ENCODE results near the gene CDSN.
"Not testable (repeated sequence)": the region's sequence is repeated elsewhere in the genome, so short reads cannot be mapped to it uniquely, and the experiment has no call there.

Gene CDSN, protein sequence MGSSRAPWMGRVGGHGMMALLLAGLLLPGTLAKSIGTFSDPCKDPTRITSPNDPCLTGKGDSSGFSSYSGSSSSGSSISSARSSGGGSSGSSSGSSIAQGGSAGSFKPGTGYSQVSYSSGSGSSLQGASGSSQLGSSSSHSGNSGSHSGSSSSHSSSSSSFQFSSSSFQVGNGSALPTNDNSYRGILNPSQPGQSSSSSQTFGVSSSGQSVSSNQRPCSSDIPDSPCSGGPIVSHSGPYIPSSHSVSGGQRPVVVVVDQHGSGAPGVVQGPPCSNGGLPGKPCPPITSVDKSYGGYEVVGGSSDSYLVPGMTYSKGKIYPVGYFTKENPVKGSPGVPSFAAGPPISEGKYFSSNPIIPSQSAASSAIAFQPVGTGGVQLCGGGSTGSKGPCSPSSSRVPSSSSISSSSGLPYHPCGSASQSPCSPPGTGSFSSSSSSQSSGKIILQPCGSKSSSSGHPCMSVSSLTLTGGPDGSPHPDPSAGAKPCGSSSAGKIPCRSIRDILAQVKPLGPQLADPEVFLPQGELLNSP

DNA sequence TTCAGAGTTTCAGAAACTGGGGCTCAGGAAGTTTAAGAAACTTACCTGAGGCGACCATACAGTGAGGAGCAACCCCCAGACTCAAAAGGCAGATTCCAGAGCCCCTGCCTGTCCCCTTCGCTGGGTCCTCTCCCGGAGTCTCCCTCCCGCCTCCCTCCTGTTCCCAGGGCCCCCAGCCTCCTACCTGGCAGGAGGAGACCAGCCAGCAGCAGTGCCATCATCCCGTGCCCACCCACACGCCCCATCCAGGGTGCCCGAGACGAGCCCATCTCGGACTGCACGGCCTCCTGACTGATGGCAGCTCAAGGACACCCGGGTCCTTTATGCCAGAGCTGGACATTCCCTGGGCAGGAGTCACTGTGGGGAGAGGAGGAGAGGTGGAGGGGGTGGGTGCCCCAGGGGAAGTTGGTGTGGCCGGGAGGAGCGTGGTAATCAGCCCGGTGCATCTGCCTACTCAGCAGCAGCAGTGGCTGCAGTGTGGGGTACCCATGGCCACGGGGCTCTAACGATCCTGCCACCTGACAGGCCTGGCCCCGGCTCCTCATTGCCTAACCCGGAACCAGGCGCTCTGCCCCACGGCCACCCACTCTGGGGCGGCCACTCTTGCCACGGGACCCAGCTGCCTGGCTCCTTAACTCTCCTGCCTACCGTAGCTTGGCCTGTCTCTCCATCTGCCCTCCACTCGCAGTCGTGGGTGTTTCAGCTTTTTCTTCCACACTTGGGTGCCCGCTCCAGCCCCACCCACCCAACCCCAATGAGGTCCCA lies at the start of gene CDSN:
Gene CDSN (minus strand): TSS at position 296 of the 765 bp plus-strand sequence. CDS start 27 bp downstream, at position 269.
- no peak for DNase-seq (ENCODE audit: insufficient read length, low spot score)
- no peak for FAIRE-seq

DNA sequence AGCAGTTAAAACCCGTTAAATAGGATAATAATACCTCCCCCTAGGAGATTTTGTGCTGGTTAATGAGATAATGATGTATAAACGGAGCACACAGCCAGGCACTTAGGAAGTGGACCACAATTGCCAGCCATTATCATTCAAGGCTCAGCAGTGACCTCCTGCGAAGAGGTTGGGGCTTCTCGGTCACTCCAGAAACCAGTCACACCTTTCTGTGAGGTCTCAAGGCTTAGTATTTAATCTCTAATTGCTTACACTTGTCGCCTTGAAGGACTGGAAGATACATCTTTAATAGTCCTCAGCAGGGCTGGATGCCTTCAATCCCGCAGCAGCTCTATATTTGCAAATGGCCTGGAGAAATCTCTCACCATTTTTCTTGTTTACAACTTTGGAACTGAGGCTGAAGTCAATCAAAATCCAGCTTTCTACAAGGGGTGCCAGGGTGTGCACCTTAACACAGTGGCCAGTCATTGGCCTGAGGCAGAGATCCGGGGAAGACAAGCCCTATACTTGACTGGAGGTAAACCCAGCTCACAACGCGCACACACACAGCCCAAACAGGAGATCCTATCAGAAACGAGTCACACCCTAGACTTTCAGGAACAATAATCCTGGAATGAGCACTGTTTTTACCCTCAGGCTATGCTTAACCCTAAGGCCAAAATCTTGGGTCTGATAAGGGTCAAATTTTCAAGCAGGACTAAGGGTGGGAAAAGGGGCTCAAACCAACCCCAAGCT lies 49.0 kb upstream of the CDSN start:
- no peak for DNase-seq (ENCODE audit: insufficient read length, low spot score)
- FAIRE-seq = no peak

DNA sequence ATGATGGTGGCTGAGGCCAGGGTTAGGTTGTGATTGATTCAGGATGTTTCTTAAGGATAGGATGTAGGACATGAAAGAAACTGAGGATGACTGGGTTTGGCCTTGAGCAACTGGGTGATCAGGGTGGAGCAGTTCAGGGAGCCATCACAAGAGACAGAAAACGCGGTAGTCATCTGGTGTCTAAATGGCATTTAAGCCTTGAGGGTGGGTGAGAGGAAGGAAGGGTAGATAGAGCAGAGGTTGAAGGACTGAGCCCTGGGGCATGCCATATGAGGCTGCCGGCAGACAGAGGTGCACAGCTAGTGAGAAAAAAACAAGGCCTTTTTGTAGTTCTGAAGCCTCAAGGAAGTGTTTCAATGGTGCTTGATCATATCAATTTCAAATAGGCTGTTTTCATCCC lies 48.4 kb upstream of the CDSN start:
- FAIRE-seq = no peak

DNA sequence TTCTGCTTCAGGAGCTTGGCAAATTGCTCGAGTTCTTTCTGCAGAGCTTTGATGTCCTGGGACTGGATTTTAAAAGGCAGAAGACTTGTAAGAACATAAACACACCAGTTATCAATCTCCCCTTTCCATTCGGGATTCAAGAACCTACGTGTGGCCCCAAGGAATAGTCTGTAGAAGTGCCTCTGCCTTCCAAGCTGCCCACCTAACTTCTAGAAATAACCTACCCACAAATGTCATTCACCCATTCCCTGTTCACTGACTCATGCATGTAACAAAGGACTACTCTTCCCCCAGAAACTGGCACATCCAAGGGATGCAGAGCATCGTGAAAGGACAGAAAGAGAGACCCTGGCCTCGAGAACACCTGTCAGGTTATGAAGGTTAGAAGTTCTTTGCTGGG lies 45.7 kb upstream of the CDSN start:
- DNase-seq (ENCODE audit: insufficient read length, low spot score) (no peak), FAIRE-seq (no peak)

More for the DNA sequence above, 48.4 kb upstream of the CDSN start:
- no peak for DNase-seq (ENCODE audit: insufficient read length, low spot score)

DNA sequence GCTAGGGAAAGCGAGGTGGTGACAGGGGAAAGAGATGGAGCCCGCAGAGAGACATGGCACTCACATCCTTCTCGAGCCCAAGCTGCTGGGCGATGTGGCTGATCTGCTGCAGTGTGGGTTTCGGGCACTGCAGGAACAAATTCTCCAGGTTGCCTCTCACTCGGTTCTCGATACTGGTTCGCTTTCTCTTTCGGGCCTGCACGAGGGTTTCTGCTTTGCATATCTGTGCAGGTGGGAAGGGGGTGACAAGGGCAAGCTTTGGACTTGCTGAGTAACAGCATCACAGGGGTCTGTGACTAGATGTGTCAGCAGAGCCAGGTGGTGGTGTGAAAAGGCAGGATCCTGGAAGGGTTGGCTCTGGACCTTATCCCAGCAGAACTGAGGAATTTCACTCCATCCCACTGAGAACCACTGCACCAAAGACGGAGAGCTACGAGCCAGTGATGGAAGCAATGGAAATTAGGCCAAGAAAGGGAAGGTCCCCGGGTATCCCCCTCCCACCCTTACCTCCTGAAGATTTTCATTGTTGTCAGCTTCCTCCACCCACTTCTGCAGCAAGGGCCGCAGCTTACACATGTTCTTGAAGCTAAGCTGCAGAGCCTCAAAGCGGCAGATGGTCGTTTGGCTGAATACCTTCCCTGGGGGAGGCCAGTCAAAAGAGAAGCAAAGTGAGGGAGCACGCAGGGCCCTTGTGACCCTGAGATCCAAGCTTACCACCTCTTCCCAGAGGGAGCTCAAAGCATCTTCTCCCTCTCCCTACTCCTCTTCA lies 45.0 kb upstream of the CDSN start:
- FAIRE-seq = peak; percentile 88
- peak; percentile 69 for DNase-seq (ENCODE audit: insufficient read length, low spot score)

DNA sequence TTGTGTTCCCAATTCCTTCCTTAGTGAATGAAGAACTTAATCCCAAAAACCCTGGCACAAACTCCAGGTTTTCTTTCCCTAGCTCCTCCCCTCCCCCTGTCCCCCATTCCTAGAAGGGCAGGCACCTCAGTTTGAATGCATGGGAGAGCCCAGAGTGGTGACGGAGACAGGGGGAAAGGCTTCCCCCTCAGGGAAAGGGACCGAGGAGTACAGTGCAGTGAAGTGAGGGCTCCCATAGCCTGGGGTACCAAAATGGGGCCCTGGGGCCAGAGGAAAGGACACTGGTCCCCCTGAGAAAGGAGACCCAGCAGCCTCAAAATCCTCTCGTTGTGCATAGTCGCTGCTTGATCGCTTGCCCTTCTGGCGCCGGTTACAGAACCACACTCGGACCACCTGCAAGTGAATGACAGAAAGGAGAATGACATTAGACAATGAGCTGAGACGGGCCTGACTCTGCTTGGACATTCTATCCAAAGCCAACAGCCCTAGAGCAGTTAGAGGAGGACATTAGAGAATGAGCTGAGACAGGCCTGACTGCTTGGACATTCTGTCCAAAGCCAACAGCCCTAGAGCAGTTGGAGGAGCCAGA lies 44.3 kb upstream of the CDSN start:
- DNase-seq (ENCODE audit: insufficient read length, low spot score); FAIRE-seq: not testable (repeated sequence)

DNA sequence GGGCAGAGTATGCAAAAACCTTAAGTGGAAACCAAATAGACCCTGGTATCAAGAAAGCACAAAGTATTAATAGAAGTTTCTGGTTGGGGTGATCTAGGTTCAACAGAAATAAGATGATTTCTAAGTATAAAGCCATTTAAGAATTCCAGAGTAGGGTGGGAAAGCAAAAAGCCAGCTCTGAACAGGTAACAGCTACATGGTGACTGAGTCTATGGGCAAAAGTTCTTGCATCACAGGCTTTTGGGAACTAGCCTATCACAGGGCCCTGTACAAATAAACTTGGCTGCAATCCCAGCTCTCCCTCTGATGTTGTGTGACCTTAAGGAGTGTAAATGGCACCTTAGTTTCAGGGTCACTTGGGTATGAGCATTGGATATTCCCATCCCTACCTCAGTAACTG lies 43.7 kb upstream of the CDSN start:
- DNase-seq (ENCODE audit: insufficient read length, low spot score) (no peak), FAIRE-seq (no peak)

DNA sequence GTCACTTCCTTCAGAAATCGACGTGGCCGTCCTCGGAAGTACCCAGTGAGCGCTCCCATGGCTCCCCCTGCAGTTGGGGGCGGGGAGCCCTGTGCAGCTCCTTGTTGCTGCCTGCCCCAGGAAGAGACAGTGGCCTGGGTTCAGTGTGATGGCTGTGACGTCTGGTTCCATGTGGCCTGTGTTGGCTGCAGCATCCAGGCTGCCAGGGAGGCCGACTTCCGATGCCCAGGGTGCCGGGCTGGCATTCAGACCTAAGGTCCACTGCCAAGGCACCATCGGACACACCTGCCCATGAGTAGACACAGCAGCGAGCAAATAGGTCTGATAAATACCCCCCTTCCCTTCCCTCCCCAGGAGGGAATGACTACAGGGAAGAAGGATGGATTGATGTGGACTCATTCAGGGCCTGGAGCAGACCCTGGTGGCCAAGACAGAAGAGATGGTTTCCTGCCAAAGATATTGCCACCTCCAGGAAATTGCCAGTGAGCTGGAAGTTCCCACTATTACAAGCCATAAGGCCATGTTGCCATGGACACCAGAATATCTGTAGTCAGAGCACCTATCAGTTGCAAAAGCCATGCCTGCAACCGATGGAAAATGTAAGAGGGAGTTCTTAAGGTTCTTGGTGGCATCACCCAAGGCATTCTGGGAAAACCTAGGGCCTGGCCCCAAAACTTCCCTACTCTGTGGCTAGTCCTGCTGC lies 42.4 kb upstream of the CDSN start:
- FAIRE-seq (no peak), DNase-seq (ENCODE audit: insufficient read length, low spot score) (no peak)

DNA sequence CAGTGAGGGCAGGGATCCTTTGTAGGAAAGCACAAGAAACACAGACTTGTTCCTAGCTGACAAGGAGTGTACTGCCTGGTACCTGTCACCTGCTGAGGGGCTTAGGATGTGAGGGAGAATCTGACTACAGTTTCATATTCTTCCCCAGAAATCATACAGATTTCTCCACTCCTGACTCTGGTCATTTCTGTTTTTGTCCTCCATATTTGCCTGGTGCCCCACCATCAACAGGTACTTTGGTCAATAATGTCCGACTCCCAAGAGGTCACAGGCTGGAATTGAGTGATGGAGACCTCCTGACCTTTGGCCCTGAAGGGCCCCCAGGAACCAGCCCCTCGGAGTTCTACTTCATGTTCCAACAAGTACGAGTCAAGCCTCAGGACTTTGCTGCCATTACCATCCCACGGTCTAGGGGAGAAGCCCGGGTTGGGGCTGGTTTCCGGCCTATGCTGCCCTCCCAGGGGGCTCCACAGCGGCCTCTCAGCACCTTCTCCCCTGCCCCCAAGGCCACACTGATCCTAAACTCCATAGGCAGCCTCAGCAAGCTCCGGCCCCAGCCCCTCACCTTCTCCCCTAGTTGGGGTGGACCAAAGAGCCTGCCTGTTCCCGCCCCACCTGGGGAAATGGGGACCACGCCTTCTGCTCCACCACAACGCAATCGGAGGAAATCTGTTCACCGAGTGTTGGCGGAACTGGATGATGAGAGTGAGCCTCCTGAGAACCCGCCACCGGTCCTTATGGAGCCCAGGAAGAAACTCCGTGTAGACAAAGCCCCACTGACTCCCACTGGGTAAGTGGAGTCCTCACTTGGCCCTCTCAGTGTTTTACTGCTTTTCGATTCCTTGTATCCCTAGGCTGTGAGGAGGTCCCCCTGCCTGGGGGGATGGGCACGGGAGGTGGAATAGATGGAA lies 41.2 kb upstream of the CDSN start:
- FAIRE-seq = no peak
- no peak for DNase-seq (ENCODE audit: insufficient read length, low spot score)

DNA sequence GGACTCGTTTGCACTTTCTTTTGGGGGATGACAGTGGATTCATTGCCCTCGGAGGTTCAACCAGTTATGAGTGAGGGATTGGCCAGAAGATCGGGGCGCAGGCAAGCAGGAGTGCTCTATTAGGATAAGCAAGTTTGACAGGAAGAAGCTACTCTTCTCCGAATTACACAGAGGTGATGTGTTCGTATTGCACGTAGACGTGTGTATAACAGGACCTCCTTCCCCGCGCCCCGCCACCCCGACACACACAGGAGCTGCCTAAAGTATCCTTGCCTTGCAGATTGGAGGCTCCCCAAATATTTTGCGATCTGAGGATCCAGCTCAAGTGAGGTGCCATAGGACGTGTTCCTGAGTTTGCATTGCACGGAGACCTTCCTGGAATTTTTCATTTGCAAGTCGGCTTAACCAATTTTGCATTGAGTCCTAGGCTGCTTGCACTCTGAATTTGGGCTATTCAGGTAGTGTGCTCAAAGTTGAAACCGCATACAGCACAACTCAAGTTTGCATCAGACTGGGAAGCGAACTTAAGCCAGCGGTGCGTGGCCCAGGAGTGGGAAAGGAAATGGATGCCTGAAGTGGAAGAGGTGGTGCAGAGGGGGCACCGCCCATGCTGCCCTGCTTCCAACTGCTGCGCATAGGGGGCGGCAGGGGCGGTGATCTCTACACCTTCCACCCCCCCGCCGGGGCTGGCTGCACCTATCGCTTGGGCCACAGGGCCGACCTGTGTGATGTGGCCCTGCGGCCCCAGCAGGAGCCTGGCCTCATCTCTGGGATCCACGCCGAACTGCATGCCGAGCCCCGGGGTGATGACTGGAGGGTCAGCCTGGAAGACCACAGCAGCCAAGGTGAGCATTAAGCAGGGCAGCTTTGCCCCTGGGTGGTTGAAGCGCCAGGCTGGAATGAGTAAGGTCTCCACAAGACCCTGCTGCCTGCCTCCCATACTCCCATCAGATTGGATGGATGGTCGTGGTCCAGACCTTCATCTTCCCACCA lies 38.9 kb upstream of the CDSN start:
- DNase-seq (ENCODE audit: insufficient read length, low spot score) = no peak
- peak; percentile 70 for FAIRE-seq

DNA sequence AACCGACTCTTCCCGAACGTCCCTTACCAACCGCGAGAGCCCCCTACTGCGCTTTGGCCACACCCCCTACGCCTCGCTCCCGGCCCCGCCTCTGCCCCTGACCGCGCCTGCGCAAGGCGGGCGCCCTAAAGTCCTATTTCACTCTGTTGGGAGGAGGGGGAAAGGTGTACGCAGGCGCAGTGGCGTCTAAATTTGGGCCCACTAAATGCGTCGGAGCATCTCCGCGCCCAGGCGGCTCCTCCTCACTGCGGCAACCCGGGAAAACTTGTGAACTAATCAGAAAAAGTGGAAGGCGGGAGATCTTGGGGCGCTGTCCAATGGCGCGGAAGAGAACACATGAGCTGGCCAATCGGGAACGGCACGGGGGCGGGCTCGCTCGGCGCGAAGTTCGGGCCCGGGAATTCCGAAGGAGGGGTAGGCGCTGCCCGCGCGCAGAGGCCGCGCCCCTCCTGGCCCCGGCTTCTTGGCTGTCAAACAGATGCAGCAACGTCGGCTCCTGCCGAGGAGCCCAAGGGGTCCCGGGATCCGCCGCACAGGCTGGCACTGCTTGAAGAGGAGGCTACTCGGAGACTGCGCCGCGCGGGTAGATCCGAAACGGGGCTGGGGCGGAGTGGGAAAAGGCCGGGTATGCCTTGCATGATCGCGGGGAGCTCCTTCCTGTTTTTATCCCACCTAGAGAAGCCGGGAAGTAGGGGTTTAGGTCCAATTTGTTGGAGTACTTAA lies 38.1 kb upstream of the CDSN start, which contains the start of gene TCF19:
Gene TCF19 (plus strand): TSS at position 450 of the 723 bp plus-strand sequence. CDS start 881 bp downstream, outside the sequence.
- FAIRE-seq = peak; percentile 99
- DNase-seq (ENCODE audit: insufficient read length, low spot score) = peak; percentile 98

DNA sequence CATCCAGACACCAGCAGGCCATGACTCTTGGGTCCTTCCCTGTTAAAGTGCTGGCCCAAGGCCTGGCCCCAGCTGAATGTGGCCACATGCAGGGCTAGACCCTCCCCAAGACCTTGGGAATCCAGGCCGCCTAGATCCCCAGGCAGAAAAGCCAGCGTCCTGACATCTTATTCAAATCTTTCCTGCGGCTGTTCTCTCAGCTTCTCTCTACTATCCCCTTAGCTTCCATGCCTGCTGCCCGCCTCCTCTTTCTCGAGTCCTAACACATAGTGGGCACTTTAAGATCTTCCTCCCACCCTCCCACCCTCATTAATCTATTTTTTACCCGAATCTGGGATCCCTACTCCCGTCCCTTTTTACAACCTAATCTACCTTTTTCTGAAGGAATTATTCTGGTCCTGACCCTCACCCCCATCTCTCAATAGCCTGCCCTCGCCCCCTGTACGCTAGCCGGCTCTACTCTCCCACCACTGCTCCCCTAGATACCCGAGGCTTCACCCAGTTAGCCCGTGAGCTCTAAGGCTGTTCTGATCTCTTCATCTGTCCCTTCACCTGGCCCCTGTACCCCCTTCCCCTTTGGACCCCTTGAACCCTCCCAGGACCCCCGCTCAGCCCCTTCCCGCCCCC lies 37.4 kb upstream of the CDSN start, which contains the start of gene CCHCR1:
Gene CCHCR1 (minus strand): TSS at position 290 of the 627 bp plus-strand sequence. CDS start 202 bp downstream, at position 88.
- DNase-seq (ENCODE audit: insufficient read length, low spot score) (no peak), FAIRE-seq (no peak)

DNA sequence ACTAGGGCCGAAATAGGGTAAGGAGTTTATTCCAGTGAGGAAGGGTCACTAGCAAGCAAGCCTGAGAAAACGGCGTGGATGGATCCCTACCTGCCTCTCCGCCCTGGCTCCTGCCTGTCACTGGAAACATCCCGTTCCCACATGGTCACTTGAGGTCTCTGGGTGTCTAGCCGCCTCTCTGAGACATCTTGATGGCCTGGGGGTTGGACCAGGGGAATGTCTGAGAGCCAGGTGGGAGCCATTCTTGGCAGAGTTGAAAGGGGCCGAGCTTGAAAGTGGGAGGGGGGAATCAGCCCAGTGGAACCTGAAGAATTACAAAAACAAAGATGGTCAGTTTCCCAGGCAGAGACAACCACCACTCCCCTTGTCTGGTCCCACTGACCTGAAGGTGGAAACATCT lies 36.4 kb upstream of the CDSN start:
- DNase-seq (ENCODE audit: insufficient read length, low spot score) (no peak), FAIRE-seq (no peak)

DNA sequence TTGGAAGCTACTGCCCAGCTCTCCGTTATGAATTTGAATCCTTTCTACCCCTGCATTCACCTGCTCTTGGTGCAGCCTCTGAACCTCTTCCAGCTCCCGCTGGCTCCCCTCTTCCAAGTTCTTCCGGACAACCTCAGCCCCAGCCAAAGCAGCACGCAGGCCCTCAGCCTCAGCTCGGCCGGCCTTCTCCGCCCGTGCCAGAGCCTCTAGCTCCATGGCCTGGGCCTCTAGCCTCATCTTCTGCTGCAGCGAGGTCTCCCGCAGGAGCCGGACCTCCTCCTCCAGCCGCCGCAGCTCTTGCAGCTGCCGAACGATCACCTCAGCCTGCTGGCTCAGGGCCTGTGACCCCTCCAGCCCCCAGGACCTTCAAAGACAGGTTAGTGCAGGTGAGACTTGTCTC lies 34.2 kb upstream of the CDSN start:
- DNase-seq (ENCODE audit: insufficient read length, low spot score) = no peak
- FAIRE-seq = no peak

DNA sequence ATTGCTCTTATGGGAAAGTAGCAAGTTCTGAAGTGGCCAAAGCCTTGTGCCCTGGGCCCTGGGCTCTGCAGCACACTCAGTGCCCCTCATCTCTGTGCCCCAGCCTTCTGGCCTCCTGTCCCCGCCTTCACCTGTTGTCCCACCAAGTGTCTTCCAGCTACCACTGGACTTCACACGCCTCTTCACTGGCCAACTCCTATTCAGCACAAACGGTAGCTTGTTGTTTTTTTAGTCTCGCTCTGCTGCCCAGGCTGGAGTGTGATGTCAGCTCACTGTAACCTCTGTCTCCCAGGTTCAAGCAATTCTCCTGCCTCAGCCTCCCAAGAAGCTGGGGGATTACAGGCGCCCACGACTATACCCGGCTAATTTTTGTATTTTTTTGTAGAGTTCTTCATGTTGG lies 32.5 kb upstream of the CDSN start:
- FAIRE-seq (no peak), DNase-seq (ENCODE audit: insufficient read length, low spot score) (no peak)

Data from GM19239 (cell line).